ENCODE results near the gene RNF150. TPM values are rescaled to one million over a fixed set of nuclear protein-coding genes. Genes with fewer than 3 reads are reported as not detected.

Gene RNF150
- total RNA-seq, 1 experiment from 2014 or later: 0.14 TPM

GRCh38 chr4:140935254-140935653 lies 198.0 kb downstream of the RNF150 start:
- intact Hi-C loops (cut with micrococcal nuclease; ENCODE audit: unreplicated experiment): no loop called here
- POLR2A ChIA-PET: no interaction called here

GRCh38 chr4:140932501-140933045 lies 200.7 kb downstream of the RNF150 start:
- H3K4me1 ChIP-seq: no peaks in the 10 kb centered on the region
- H3K27me3 ChIP-seq (replicated peaks; ENCODE audit: control insufficient read depth, insufficient read depth, low read length): no peaks in the 10 kb centered on the region
- Mint-ChIP-seq H3K36me3 (ENCODE audit: insufficient read depth, unreplicated experiment) (no peaks in the 10 kb centered on the region), H3K27me3 (ENCODE audit: insufficient read depth, unreplicated experiment) (peaks cover 10% of the 10 kb centered on the region), H3K4me1 (ENCODE audit: low read depth, unreplicated experiment) (no peaks in the 10 kb centered on the region), H3K4me3 (ENCODE audit: unreplicated experiment) (no peak overlapping the region), H3K27ac (ENCODE audit: unreplicated experiment) (no peak overlapping the region), H3K9me3 (ENCODE audit: unreplicated experiment) (no peaks in the 10 kb centered on the region)
- DNase-seq: no peak
- intact Hi-C loops (cut with micrococcal nuclease; ENCODE audit: unreplicated experiment): no loop called here
- no TSS peak for BruUV-seq (replicated peaks)
- ChIA-PET POLR2A (no interaction called here), CTCF (no interaction called here)
- H3K9me3 ChIP-seq: no peaks in the 10 kb centered on the region
- H3K36me3 ChIP-seq (ENCODE audit: control insufficient read depth, insufficient read depth, low read length): no peaks in the 10 kb centered on the region
- H3K4me3 ChIP-seq (ENCODE audit: low read depth, low read length): no peak overlapping the region
- no peak for TF ChIP-seq CTCF (IDR thresholded peaks at IDR 0.05; ENCODE audit: insufficient read depth in 1 of 2, low read depth in 1 of 2, low read length in 1 of 2, severe bottlenecking in 1 of 2, unreplicated experiment in 1 of 2)

More at GRCh38 chr4:140935254-140935653, 198.0 kb downstream of the RNF150 start:
- no peaks in the 10 kb centered on the region for H3K4me1 ChIP-seq
- no peak for TF ChIP-seq CTCF (IDR thresholded peaks at IDR 0.05; ENCODE audit: insufficient read depth in 1 of 2, low read depth in 1 of 2, low read length in 1 of 2, severe bottlenecking in 1 of 2, unreplicated experiment in 1 of 2)
- BruUV-seq (replicated peaks): no TSS peak
- no peak overlapping the region for H3K4me3 ChIP-seq (ENCODE audit: low read depth, low read length)
- Mint-ChIP-seq H3K9me3 (ENCODE audit: unreplicated experiment) (no peaks in the 10 kb centered on the region), H3K36me3 (ENCODE audit: insufficient read depth, unreplicated experiment) (no peaks in the 10 kb centered on the region), H3K4me1 (ENCODE audit: low read depth, unreplicated experiment) (no peaks in the 10 kb centered on the region), H3K4me3 (ENCODE audit: unreplicated experiment) (no peak overlapping the region), H3K27ac (ENCODE audit: unreplicated experiment) (no peak overlapping the region), H3K27me3 (ENCODE audit: insufficient read depth, unreplicated experiment) (peaks cover 8% of the 10 kb centered on the region)
- H3K27me3 ChIP-seq (replicated peaks; ENCODE audit: control insufficient read depth, insufficient read depth, low read length): no peaks in the 10 kb centered on the region
- CTCF ChIA-PET: no interaction called here
- H3K36me3 ChIP-seq (ENCODE audit: control insufficient read depth, insufficient read depth, low read length): no peaks in the 10 kb centered on the region
- no peaks in the 10 kb centered on the region for H3K9me3 ChIP-seq
- no peak for DNase-seq

DNA sequence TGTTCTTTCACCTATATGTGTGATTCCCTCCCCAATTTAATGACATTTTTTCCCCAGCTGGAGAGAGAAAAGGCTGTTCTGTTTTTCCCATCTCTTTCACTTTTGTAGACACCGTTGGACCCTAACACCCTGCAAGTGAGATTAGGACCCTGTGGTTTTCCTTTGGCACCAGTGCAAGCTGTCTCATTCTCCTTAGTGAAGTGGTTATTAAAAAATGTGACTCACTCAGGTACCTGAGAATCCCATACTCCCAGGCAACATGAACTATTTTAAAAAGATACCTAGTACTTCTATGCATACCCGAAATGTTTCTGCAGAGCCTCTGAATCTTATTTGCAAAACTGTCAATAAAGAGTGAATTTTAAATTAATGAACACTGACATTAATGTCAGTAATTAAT lies 201.4 kb downstream of the RNF150 start:
- H3K4me1 Mint-ChIP-seq (ENCODE audit: low read depth, unreplicated experiment): no peaks in the 10 kb centered on the region
- H3K27me3 Mint-ChIP-seq (ENCODE audit: insufficient read depth, unreplicated experiment): peaks cover 12% of the 10 kb centered on the region
- H3K36me3 Mint-ChIP-seq (ENCODE audit: insufficient read depth, unreplicated experiment): no peaks in the 10 kb centered on the region
- no peak for DNase-seq
- BruUV-seq (replicated peaks): no TSS peak
- ChIA-PET CTCF (no interaction called here), POLR2A (no interaction called here)
- H3K27me3 ChIP-seq (replicated peaks; ENCODE audit: control insufficient read depth, insufficient read depth, low read length): no peaks in the 10 kb centered on the region
- H3K9me3 Mint-ChIP-seq (ENCODE audit: unreplicated experiment): no peaks in the 10 kb centered on the region
- H3K4me3 ChIP-seq (ENCODE audit: low read depth, low read length): no peak overlapping the region
- no peaks in the 10 kb centered on the region for H3K4me1 ChIP-seq
- no peak overlapping the region for H3K4me3 Mint-ChIP-seq (ENCODE audit: unreplicated experiment)
- H3K36me3 ChIP-seq (ENCODE audit: control insufficient read depth, insufficient read depth, low read length): no peaks in the 10 kb centered on the region
- no peaks in the 10 kb centered on the region for H3K9me3 ChIP-seq
- no peak overlapping the region for H3K27ac Mint-ChIP-seq (ENCODE audit: unreplicated experiment)
- no peak for TF ChIP-seq CTCF (IDR thresholded peaks at IDR 0.05; ENCODE audit: insufficient read depth in 1 of 2, low read depth in 1 of 2, low read length in 1 of 2, severe bottlenecking in 1 of 2, unreplicated experiment in 1 of 2)
- intact Hi-C loops (cut with micrococcal nuclease; ENCODE audit: unreplicated experiment): no loop called here

Measured in Caco-2 (cell line).